Measurements from ENCODE around the gene GOLGA6D.
"Not testable (repeated sequence)": the region's sequence is repeated elsewhere in the genome, so short reads cannot be mapped to it uniquely, and the experiment has no call there.

Gene GOLGA6D

GRCh38 chr15:75278497-75278896 lies 4.1 kb upstream of the GOLGA6D start:
- DNase-seq (ENCODE audit: low read depth in 2 of 2) = not testable (repeated sequence)

GRCh38 chr15:75284152-75284551 lies 1.5 kb downstream of the GOLGA6D start:
- DNase-seq (ENCODE audit: low read depth in 2 of 2) = not testable (repeated sequence)

- not testable (repeated sequence) for DNase-seq (ENCODE audit: low read depth in 2 of 2)
Measured at GRCh38 chr15:75293660-75294059, 11.0 kb downstream of the GOLGA6D start.

- not testable (repeated sequence) for DNase-seq (ENCODE audit: low read depth in 2 of 2)
Measured at GRCh38 chr15:75298541-75299310, 16.1 kb downstream of the GOLGA6D start.

GRCh38 chr15:75299311-75299688 lies 16.7 kb downstream of the GOLGA6D start:
- peak in 1 of 2 donors; percentile 50 for DNase-seq (ENCODE audit: low read depth in 2 of 2)

GRCh38 chr15:75300026-75300425 lies 17.4 kb downstream of the GOLGA6D start:
- not testable (repeated sequence) for DNase-seq (ENCODE audit: low read depth in 2 of 2)

- DNase-seq (ENCODE audit: low read depth in 2 of 2) = no peak
Measured at GRCh38 chr15:75302318-75302717, 19.7 kb downstream of the GOLGA6D start.

- not testable (repeated sequence) for DNase-seq (ENCODE audit: low read depth in 2 of 2)
Measured at GRCh38 chr15:75302753-75303152, 20.1 kb downstream of the GOLGA6D start.

- no peak for DNase-seq (ENCODE audit: low read depth in 2 of 2)
Measured at GRCh38 chr15:75306188-75306587, 23.6 kb downstream of the GOLGA6D start.

- peak in 1 of 2 donors; percentile 14 for DNase-seq (ENCODE audit: low read depth in 2 of 2)
Measured at GRCh38 chr15:75307778-75308390, 25.2 kb downstream of the GOLGA6D start.

- no peak for DNase-seq (ENCODE audit: low read depth in 2 of 2)
Measured at GRCh38 chr15:75309711-75310110, 27.1 kb downstream of the GOLGA6D start.

- DNase-seq (ENCODE audit: low read depth in 2 of 2) = not testable (repeated sequence)
Measured at GRCh38 chr15:75312548-75312947, 29.9 kb downstream of the GOLGA6D start.

GRCh38 chr15:75313116-75313845 lies 30.6 kb downstream of the GOLGA6D start:
- no peak for DNase-seq (ENCODE audit: low read depth in 2 of 2)

GRCh38 chr15:75314552-75315290 lies 32.1 kb downstream of the GOLGA6D start:
- DNase-seq (ENCODE audit: low read depth in 2 of 2) = no peak

GRCh38 chr15:75319231-75319897 lies 36.7 kb downstream of the GOLGA6D start:
- not testable (repeated sequence) for DNase-seq (ENCODE audit: low read depth in 2 of 2)

- DNase-seq (ENCODE audit: low read depth in 2 of 2) = no peak
Measured at GRCh38 chr15:75321711-75322110, 39.1 kb downstream of the GOLGA6D start.

GRCh38 chr15:75325922-75326321 lies 43.3 kb downstream of the GOLGA6D start:
- no peak for DNase-seq (ENCODE audit: low read depth in 2 of 2)

- DNase-seq (ENCODE audit: low read depth in 2 of 2) = no peak
Measured at GRCh38 chr15:75327005-75327404, 44.4 kb downstream of the GOLGA6D start.

- no peak for DNase-seq (ENCODE audit: low read depth in 2 of 2)
Measured at GRCh38 chr15:75327491-75327890, 44.9 kb downstream of the GOLGA6D start.

GRCh38 chr15:75328493-75329314 lies 46.1 kb downstream of the GOLGA6D start:
- DNase-seq (ENCODE audit: low read depth in 2 of 2) = no peak
